A549 (cell line): Measurements from ENCODE around the gene ADK.

Source experiments
- CEBPB ChIP-seq, 2 experiments: fragments of >200 bp in 1 of 2; sonication (Bioruptor Twin) in 1 of 2; formaldehyde crosslinking in 1 of 2; IDR thresholded peaks; 2 replicates each; pipeline ENCODE4 v1.6.1; 2012 to 2016
- CHD2 ChIP-seq: fragments of 150-350 bp; IDR thresholded peaks from 2 replicates; pipeline ENCODE4 v1.6.1; 2014; ENCODE audit warnings: low read length; ENCODE audit not compliant: partially characterized antibody
- CTCF ChIP-seq: fragments of >200 bp; sonication (Bioruptor Twin); formaldehyde crosslinking; IDR thresholded peaks from 3 replicates; pipeline ENCODE4 v1.5.1; 2016
- HEYL ChIP-seq: fragments of 250-450 bp; sonication (Bioruptor Pico); IDR thresholded peaks from 2 replicates; pipeline ENCODE4 v1.8.0; 2021; ENCODE audit warnings: mild to moderate bottlenecking, moderate library complexity
- JUN ChIP-seq, 2 experiments: fragments of >200 bp; sonication (Bioruptor Twin); formaldehyde crosslinking; IDR thresholded peaks; 2 replicates in 1 of 2; 3 replicates in 1 of 2; pipeline ENCODE4 v1.6.1; 2016 to 2017
- KDM1A ChIP-seq: fragments of 200-600 bp; sonication (generic); IDR thresholded peaks from 2 replicates; pipeline ENCODE4 v1.6.1; 2016; ENCODE audit warnings: low read depth, mild to moderate bottlenecking
- MAFK ChIP-seq: fragments of 450-650 bp; IDR thresholded peaks from 2 replicates; pipeline ENCODE4 v1.6.1; 2014; ENCODE audit not compliant: partially characterized antibody
- NR3C1 ChIP-seq: fragments of >200 bp; sonication (Bioruptor Twin); formaldehyde crosslinking; IDR thresholded peaks from 3 replicates; pipeline ENCODE4 v1.6.1; 2017
- POLR2A ChIP-seq: IDR thresholded peaks from 2 replicates; pipeline ENCODE4 v1.6.1; 2012; ENCODE audit warnings: mild to moderate bottlenecking, low read length
- REST ChIP-seq: fragments of 200-600 bp; sonication (generic); IDR thresholded peaks from 2 replicates; pipeline ENCODE4 v1.6.1; 2016; ENCODE audit warnings: antibody characterized with exemption, mild to moderate bottlenecking, moderate library complexity
- RFX5 ChIP-seq: fragments of 450-650 bp; IDR thresholded peaks from 2 replicates; pipeline ENCODE4 v1.7.1; 2014; ENCODE audit warnings: antibody characterized with exemption, mild to moderate bottlenecking, moderate library complexity
- RNF2 ChIP-seq: fragments of 200-600 bp; sonication (generic); IDR thresholded peaks from 2 replicates; pipeline ENCODE4 v1.6.1; 2016; ENCODE audit warnings: low read depth, mild to moderate bottlenecking, antibody characterized with exemption, moderate library complexity, borderline replicate concordance
- SREBF2 ChIP-seq: fragments of 450-650 bp; IDR thresholded peaks from 2 replicates; pipeline ENCODE4 v1.6.1; 2014; ENCODE audit warnings: mild to moderate bottlenecking, moderate library complexity

DNA sequence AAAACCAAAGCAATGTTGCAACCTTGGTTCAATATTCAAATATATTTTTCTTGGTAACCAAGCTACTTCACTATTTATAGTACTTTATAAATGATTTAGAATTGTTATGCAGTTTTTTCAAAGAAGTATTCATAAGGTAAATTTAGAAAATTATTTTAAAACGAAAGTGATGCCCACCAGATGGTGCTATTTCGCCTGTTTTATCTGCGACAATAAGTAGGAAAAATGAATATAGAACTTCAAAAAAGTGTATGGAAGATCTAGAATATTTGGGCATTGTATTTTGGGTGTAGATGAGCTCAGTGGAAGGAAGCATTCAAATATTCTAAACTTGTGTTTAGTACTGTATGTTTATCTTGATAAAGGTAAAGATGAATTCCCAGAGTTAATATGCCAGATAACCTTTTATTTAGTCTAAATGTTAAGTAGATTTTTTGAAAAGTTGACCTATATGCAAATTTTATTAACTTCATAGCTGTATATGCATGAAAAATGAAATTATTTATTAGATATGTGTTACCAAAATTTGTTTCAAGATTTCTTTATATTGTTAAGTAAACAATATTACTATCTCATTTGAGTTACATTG lies 93.2 kb downstream of the ADK start:
- no peak for TF ChIP-seq RFX5
- TF ChIP-seq CTCF: peak; percentile 85
- no peak for TF ChIP-seq NR3C1
- TF ChIP-seq REST: no peak
- no peak for TF ChIP-seq SREBF2
- TF ChIP-seq POLR2A: no peak
- no peak for TF ChIP-seq KDM1A
- no peak for TF ChIP-seq JUN (IDR thresholded peaks at IDR 0.05)
- no peak for TF ChIP-seq MAFK
- TF ChIP-seq RNF2: no peak
- no peak for TF ChIP-seq CEBPB (IDR thresholded peaks at IDR 0.05)
- TF ChIP-seq CHD2: no peak
- no peak for TF ChIP-seq HEYL (CRISPR knock-in tag)
